ENCODE data around the gene YY2.
"Not testable (repeated sequence)": the region's sequence is repeated elsewhere in the genome, so short reads cannot be mapped to it uniquely, and the experiment has no call there.

Gene YY2

GRCh38 chrX:21855937-21856415 is at the start of gene YY2:
Gene YY2, plus strand, starts transcription at chrX:21855987. Its CDS starts 498 bp downstream, at chrX:21856485.
- DNase-seq = no peak

GRCh38 chrX:21806691-21807090 is 49.1 kb upstream of the YY2 start:
- no peak for DNase-seq

- DNase-seq = no peak
These were observed 44.0 kb upstream of the YY2 start for GRCh38 chrX:21811832-21812231.

- DNase-seq = no peak
These were observed 43.2 kb upstream of the YY2 start for GRCh38 chrX:21812628-21813027.

GRCh38 chrX:21813612-21814368 is 42.0 kb upstream of the YY2 start:
- no peak for DNase-seq

DNA sequence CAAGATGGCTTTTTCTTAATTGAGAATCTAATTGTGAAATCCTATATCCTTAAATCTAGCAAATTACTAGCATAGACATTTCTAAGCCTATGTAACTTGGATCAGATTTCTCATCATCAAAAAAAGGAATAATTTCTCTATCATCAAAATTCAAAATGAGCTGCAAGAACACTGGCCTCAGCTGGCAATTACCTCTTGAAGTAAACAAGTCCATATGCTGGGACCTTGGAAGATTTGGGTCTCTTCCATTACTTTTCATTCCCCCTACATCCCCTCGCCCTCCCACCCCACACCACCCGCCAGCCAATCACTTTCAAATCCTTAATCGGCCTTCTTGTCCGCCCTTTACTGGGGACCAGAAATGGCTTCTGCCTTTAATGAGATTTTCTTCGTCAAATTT is 39.7 kb upstream of the YY2 start:
- DNase-seq = no peak

DNA sequence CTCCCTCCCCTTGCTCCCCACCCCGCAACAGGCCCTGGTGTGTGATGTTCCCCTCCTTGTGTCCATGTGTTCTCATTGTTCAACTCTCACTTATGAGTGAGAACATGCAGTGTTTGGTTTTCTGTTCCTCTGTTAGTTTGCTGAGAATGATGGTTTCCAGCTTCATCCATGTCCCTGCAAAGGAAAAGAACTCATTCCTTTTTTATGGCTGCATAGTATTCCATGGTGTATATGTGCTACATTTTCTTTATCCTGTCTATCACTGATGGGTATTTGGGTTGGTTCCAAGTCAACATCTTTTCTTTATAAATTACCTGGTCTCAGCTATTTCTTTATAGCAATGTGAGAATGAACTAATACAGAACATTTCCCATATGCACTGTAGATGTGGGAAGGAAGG is 35.6 kb upstream of the YY2 start:
- not testable (repeated sequence) for DNase-seq

DNA sequence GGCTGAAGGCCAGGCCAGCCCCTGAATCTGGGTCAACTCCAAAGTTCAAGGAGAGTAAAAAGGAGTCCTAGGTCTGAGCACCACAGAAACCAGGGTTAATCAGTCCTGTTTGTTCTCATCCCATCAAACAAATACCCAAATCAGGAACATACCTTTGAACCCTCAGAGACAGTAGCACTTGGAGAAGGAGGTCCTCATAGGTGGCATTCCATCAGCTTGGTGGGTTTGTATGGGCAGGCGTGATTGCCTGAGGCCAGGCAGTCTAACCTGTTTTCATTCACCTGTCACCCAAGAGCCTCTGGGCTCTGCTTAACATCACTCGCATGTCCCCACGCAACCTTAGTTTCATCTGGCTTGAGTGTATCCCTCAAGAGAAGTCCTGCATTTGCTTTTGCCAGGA is 33.9 kb upstream of the YY2 start:
- DNase-seq = no peak

DNA sequence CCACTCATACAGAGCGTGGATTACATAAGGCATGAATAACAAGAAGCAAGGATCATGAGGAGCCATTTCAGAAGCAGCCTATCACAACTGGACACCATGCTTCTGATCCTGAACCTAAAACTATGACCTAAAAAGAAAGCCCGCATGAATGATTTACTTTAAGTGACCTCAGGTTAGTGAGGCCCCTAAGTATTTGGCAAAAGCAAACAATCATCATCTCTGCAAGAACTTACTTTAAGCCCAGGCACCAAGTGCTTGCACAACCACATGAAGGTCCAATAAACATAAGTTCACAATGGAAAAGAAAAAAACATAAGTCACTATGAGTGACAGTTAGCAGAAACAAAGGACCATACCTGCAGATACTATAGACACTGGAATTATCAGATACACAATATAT is 24.3 kb upstream of the YY2 start:
- no peak for DNase-seq

- no peak for DNase-seq
These were observed 18.7 kb upstream of the YY2 start for GRCh38 chrX:21837056-21837455.

DNA sequence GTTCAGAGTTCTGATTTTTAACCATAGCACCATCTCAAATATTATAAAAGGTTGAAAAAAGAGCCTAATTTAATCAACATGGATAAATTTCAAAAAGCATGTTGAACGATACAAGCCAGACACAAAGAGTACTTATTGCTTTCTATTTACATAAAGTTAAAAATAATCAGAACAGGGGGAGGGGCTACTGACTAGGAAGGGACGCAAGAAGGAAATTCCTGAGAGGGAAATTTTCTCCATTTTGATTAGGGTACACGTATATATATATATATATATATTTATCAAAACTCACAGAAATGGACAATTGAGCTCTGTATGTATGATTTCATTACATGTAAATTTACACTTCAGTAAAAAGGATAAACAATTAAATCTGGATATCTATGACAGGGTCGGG is 16.9 kb upstream of the YY2 start:
- DNase-seq = no peak

- peak; percentile 85 for DNase-seq
These were observed 16.2 kb upstream of the YY2 start, which contains the start of gene MBTPS2 for GRCh38 chrX:21839334-21840192. Gene MBTPS2, plus strand, starts transcription at chrX:21839617. Its CDS starts 118 bp downstream, at chrX:21839735.

- DNase-seq = peak; percentile 23
These were observed 15.6 kb upstream of the YY2 start for GRCh38 chrX:21840193-21840545.

DNA sequence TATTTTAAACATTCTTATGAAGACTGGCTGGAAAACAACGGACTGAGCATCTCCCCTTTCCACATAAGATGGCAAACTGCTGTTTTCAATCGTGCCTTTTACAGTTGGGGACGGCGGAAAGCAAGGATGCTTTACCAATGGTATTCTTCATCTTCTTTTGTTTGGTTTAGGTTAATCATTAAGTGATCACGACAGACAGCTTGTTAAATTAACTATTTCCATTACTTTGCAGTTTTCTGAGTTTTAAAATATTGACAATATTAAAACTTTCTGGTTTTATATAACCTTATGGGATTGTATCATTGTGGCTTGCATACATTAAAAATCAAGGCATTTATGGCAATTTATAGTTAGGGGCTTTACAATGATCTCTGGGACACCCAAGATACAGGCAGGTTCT is 12.6 kb upstream of the YY2 start:
- no peak for DNase-seq

DNA sequence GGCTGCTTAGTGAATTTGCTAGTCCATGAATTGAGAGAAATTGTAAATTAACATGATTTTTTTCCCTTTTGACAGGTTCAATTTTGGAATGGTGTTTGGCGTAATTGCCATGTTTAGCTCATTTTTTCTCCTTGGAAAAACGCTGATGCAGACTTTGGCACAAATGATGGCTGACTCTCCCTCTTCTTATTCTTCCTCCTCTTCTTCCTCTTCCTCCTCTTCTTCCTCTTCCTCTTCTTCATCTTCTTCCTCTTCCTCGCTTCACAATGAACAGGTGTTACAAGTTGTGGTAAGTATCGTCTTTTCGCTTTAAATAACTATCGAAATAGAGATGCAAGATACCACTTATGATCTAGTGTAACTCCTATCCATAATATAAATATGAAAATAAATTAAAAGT is 10.7 kb upstream of the YY2 start:
- DNase-seq = no peak

DNA sequence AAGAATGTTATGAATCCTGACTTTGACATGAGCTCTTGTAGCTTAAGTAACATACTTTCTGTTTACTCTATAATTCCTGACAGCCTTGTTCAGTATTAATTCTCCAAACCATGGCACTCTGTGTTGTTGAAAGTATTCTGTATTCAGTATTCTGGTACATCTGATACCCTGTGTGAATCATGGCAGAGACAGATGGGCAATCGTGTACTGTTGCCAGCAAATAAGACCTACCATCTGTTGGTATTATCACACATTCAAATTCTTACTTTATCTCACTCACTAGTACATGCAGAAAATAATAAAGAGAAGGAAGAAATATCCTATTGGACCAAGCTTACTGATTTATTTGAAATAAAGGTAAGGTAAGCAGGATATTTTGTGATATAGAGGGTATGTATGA is 8.4 kb upstream of the YY2 start:
- no peak for DNase-seq

DNA sequence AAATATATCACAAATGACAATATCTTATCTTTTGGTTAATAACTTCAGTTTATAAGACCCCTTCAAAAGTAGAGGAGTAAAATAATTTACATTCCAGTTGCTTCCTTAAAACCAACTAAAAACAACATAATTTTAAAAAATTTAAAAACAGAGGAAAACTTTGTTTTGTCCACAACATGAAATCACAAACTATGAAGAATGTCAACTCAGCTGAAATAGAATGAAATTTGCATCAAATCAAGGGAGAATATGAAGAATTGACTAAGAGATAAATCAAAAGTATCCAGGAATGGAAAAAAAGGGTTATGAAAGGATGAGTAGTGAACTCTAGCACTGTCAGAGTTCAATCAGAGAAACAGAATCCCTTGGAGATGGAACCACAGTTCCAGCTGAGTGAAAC is 2.2 kb upstream of the YY2 start:
- no peak for DNase-seq

- DNase-seq = no peak
These were observed 717 bp downstream of the YY2 start for GRCh38 chrX:21856504-21856903.

DNA sequence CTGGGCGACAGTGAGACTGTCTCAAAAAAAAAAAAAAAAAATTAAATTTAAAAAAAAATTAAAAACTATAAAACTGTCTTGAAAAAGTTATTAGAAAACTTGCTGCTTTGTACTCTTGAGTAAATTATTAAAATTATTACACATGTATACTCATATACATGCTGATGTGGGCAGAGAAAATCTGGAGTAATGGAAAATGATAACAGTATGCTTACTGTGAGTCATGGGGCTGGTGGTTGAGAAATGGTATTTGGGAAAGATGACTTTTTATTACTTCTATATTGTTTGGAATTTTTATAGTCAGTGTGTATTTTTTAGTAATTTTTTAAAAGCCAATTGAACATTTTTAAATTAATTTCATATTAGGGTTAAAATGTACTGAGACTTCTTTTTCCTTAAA is 7.5 kb downstream of the YY2 start:
- no peak for DNase-seq

- DNase-seq = no peak
These were observed 9.6 kb downstream of the YY2 start for GRCh38 chrX:21865436-21865835.

DNA sequence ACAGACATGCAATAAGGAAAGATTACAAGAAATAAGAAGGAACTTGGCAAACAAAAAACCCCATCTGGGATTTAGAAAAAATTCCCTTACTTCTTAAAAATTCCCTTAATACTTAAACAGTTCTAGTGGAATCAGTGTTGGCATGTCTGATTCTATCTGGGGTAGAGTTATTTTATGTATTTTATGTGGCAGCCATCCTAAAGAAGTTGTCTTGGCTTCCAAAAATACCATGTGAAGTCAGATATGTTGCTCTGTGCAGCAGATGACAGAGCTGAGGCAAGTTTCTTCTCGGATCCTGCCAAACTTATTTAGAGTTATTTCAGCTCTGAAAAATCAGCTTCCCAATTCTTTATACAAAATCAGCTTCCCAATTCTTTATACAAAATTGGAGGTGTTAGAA is 14.7 kb downstream of the YY2 start:
- no peak for DNase-seq

DNA sequence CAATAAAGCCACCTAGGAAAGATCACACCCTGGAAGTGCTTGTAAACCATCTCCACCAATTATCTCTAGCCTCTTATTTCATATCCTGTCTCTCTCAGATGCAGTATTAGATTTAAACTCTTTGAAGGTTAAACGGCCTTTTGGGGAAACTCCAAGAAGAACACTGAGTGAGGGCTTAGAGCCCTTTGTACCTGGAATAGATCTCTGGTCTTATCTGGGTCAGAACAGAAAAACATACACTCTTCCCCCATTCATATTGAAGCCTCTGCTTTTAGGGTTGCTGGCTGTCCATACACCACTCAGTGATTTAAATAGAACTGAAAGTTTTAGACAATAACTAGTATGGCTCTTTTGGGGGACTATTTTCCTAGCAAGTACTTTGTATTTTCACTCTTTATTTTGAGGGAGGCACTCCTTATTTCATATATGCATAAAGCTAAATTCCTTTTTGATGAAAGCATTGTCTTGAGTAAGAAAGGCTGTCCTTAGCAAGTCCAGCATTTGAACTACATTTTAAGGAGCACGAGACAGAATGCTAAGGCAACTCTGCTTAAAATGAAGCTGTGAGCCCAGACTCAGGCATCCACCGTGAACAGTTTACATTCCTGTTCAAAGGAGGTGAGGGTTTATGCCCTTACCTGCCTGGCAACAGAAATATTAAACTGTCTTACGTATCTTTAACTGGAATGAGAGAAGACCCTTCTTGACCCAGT is 17.4 kb downstream of the YY2 start:
- DNase-seq = no peak

DNA sequence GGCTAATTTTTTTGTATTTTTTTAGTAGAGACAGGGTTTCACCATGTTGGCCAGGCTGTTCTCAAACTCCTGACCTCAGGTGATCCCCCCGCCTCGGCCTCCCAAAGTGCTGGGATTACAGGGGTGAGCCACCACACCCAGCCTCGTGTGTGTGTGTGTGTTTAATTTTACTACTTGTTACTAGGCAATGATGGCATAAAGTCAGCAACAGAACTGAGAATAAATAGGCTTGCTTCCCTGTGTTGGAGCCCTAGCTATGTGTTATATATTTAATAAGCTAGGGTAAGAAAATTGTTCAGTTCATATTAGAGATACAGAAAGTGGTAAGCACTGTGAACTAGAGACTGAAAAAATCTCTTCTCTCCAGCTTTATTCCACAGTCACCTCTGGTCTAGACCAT is 18.4 kb downstream of the YY2 start:
- DNase-seq = not testable (repeated sequence)

DNA sequence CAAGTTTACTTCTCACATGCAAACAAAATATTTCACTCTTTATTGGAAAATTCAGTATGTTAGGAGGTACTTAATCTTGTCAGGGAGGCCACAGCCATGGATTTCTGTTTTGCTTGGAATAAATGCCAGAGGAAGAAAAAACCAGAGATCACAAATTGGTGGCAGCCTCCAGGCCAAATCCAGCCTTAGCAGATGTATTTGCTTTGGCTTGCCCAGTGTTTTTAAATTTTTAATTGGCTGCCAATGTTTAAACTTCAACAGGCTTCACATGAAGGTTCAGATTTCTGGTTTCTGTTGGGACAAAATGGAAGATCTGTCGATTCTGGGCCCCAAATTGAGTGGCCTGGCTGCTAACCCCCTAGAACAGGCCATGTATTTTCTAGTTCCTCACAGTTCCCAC is 19.2 kb downstream of the YY2 start:
- DNase-seq = no peak
